ENCODE data around the gene ZFP57.

Gene ZFP57

GRCh38 chr6:29661071-29661470 lies 19.9 kb downstream of the ZFP57 start:
- Histone ChIP-seq H3K4me3 (ENCODE audit: low read length, poor library complexity, severe bottlenecking) (no peak overlapping the region), H3K9me3 (ENCODE audit: insufficient read depth, low read depth, low read length) (no peaks in the 10 kb centered on the region), H3K9me2 (replicated peaks; ENCODE audit: low read depth, low read length) (no peaks in the 10 kb centered on the region), H3F3A (ENCODE audit: low read depth) (no peaks in the 10 kb centered on the region), H3K36me3 (ENCODE audit: insufficient read depth, low read length) (no peaks in the 10 kb centered on the region), H3K79me2 (ENCODE audit: insufficient read depth, low read length) (no peaks in the 10 kb centered on the region), H3K27me3 (ENCODE audit: insufficient read depth, low read length, poor library complexity, severe bottlenecking) (no peaks in the 10 kb centered on the region), H4K20me1 (ENCODE audit: insufficient read depth, low read length, poor library complexity, severe bottlenecking) (no peaks in the 10 kb centered on the region), H3K4me2 (ENCODE audit: low read depth, low read length, poor library complexity, severe bottlenecking) (no peak overlapping the region), H2AFZ (ENCODE audit: low read length) (no peak overlapping the region), H3K9ac (ENCODE audit: low read depth, low read length, poor library complexity, severe bottlenecking) (no peak overlapping the region), H3K4me1 (ENCODE audit: insufficient read depth, low read length, poor library complexity, severe bottlenecking) (no peaks in the 10 kb centered on the region)
- TF ChIP-seq CTCF (conservative IDR thresholded peaks at IDR 0.05; ENCODE audit: low read length) (no peak), EZH2phosphoT487 (IDR thresholded peaks at IDR 0.05; ENCODE audit: borderline replicate concordance) (no peak)

- H3K27me3 ChIP-seq (ENCODE audit: insufficient read depth, low read length, poor library complexity, severe bottlenecking): no peaks in the 10 kb centered on the region
- H2AFZ ChIP-seq (ENCODE audit: low read length): no peak within 1 kb of the TSS; the same call in 1 of the 2 replicates
- no peaks in the 10 kb centered on the region for H4K20me1 ChIP-seq (ENCODE audit: insufficient read depth, low read length, poor library complexity, severe bottlenecking)
- no peaks in the 10 kb centered on the region for H3K9me3 ChIP-seq (ENCODE audit: insufficient read depth, low read depth, low read length)
- H3K9ac ChIP-seq (ENCODE audit: low read depth, low read length, poor library complexity, severe bottlenecking): no peak within 1 kb of the TSS
- H3K9me2 ChIP-seq (replicated peaks; ENCODE audit: low read depth, low read length): no peaks in the 10 kb centered on the region
- no peaks in the 10 kb centered on the region for H3F3A ChIP-seq (ENCODE audit: low read depth)
- H3K4me3 ChIP-seq (ENCODE audit: low read length, poor library complexity, severe bottlenecking): no peak within 1 kb of the TSS
- no peaks in the 10 kb centered on the region for H3K4me1 ChIP-seq (ENCODE audit: insufficient read depth, low read length, poor library complexity, severe bottlenecking)
- no peak within 1 kb of the TSS for H3K4me2 ChIP-seq (ENCODE audit: low read depth, low read length, poor library complexity, severe bottlenecking)
- no peaks in the 10 kb centered on the region for H3K36me3 ChIP-seq (ENCODE audit: insufficient read depth, low read length)
- H3K79me2 ChIP-seq (ENCODE audit: insufficient read depth, low read length): no peaks in the 10 kb centered on the region
- no peak for TF ChIP-seq CTCF (conservative IDR thresholded peaks at IDR 0.05; ENCODE audit: low read length)
- TF ChIP-seq EZH2phosphoT487 (IDR thresholded peaks at IDR 0.05; ENCODE audit: borderline replicate concordance): no peak
Measured at GRCh38 chr6:29656798-29657197, 24.2 kb downstream of the ZFP57 start, which contains the start of gene MOG. MOG (plus strand) TSS chr6:29657092; CDS start chr6:29657210, 118 bp downstream.

- TF ChIP-seq CTCF (conservative IDR thresholded peaks at IDR 0.05; ENCODE audit: low read length) (no peak), EZH2phosphoT487 (IDR thresholded peaks at IDR 0.05; ENCODE audit: borderline replicate concordance) (no peak)
- H3K4me3 ChIP-seq (ENCODE audit: low read length, poor library complexity, severe bottlenecking): no peak overlapping the region
Measured at GRCh38 chr6:29656157-29656556, 24.8 kb downstream of the ZFP57 start.

More at GRCh38 chr6:29656157-29656556, 24.8 kb downstream of the ZFP57 start:
- no peaks in the 10 kb centered on the region for H4K20me1 ChIP-seq (ENCODE audit: insufficient read depth, low read length, poor library complexity, severe bottlenecking)
- H3K9me2 ChIP-seq (replicated peaks; ENCODE audit: low read depth, low read length): no peaks in the 10 kb centered on the region
- no peaks in the 10 kb centered on the region for H3K36me3 ChIP-seq (ENCODE audit: insufficient read depth, low read length)
- H3K4me1 ChIP-seq (ENCODE audit: insufficient read depth, low read length, poor library complexity, severe bottlenecking): no peaks in the 10 kb centered on the region
- H3K9me3 ChIP-seq (ENCODE audit: insufficient read depth, low read depth, low read length): no peaks in the 10 kb centered on the region
- no peak overlapping the region for H3K4me2 ChIP-seq (ENCODE audit: low read depth, low read length, poor library complexity, severe bottlenecking)
- H3K27me3 ChIP-seq (ENCODE audit: insufficient read depth, low read length, poor library complexity, severe bottlenecking): no peaks in the 10 kb centered on the region
- no peaks in the 10 kb centered on the region for H3K79me2 ChIP-seq (ENCODE audit: insufficient read depth, low read length)
- no peak overlapping the region for H2AFZ ChIP-seq (ENCODE audit: low read length)
- H3F3A ChIP-seq (ENCODE audit: low read depth): no peaks in the 10 kb centered on the region
- H3K9ac ChIP-seq (ENCODE audit: low read depth, low read length, poor library complexity, severe bottlenecking): no peak overlapping the region
